CD14-positive monocyte (primary cell): Measurements from ENCODE around the gene MACF1. TPM values are rescaled to one million over a fixed set of nuclear protein-coding genes. Genes with fewer than 3 reads are reported as not detected.

Experiments used
- DNase-seq, 3 donors: peaks; one replicate each; pipeline ENCODE4 v3.0.0-alpha.2; 2011 to 2022
- H2AFZ ChIP-seq: 2 replicates; pipeline ENCODE4 v1.6.0; 2012; ENCODE audit warnings: mild to moderate bottlenecking, low read depth, low read length, inconsistent platforms; ENCODE audit not compliant: insufficient read depth, poor library complexity, severe bottlenecking
- H3K27ac ChIP-seq, 2 donors: 1 replicate in 1 of 2; 2 replicates in 1 of 2; pipeline ENCODE4 v1.5.1; 2012 to 2013; ENCODE audit warnings: low read length in 2 of 2, control low read depth in 1 of 2, inconsistent platforms in 1 of 2, low read depth in 1 of 2, mild to moderate bottlenecking in 1 of 2
- H3K27me3 ChIP-seq, 2 donors: one replicate each; pipeline versions ENCODE4 v1.6.0 to v1.6.1; 2011 to 2013; ENCODE audit warnings: low read length in 2 of 2; ENCODE audit not compliant: control insufficient read depth in 2 of 2, insufficient read depth in 2 of 2
- H3K36me3 ChIP-seq, 2 donors: replicated peaks in 1 of 2; 1 replicate in 1 of 2; 2 replicates in 1 of 2; pipeline versions ENCODE4 v1.5.1 to v1.6.1; 2012 to 2013; ENCODE audit warnings: low read length in 2 of 2, control low read depth in 1 of 2, inconsistent platforms in 1 of 2, mild to moderate bottlenecking in 1 of 2; ENCODE audit not compliant: insufficient read depth in 2 of 2, control insufficient read depth in 1 of 2
- H3K4me1 ChIP-seq, 2 donors: 1 replicate in 1 of 2; 2 replicates in 1 of 2; pipeline versions ENCODE4 v1.5.1 to v1.6.1; 2012 to 2013; ENCODE audit warnings: low read length in 2 of 2, control low read depth in 1 of 2, inconsistent platforms in 1 of 2, mild to moderate bottlenecking in 1 of 2, moderate library complexity in 1 of 2; ENCODE audit not compliant: insufficient read depth in 2 of 2, control insufficient read depth in 1 of 2
- H3K4me2 ChIP-seq: replicated peaks from 2 replicates; pipeline ENCODE3; 2012; ENCODE audit warnings: low read length, moderate library complexity, mild to moderate bottlenecking; ENCODE audit not compliant: poor library complexity, severe bottlenecking; ENCODE audit errors: extremely low read depth
- H3K4me3 ChIP-seq, 3 experiments: fragments of 200-600 bp in 1 of 3; sonication (generic) in 1 of 3; replicated peaks in 1 of 3; 1 replicate in 2 of 3; 2 replicates in 1 of 3; pipeline ENCODE4 v1.5.1; 2011 to 2013; ENCODE audit warnings: low read length in 3 of 3, mild to moderate bottlenecking in 3 of 3, control low read depth in 2 of 3, low read depth in 2 of 3, inconsistent platforms in 1 of 3, moderate library complexity in 1 of 3
- H3K79me2 ChIP-seq: 2 replicates; pipeline ENCODE4 v1.6.0; 2012; ENCODE audit warnings: mild to moderate bottlenecking, control low read depth, inconsistent platforms, low read length, moderate library complexity; ENCODE audit not compliant: insufficient read depth
- H3K9ac ChIP-seq: 2 replicates; pipeline ENCODE4 v1.6.0; 2017; ENCODE audit warnings: low read length, mild to moderate bottlenecking; ENCODE audit not compliant: insufficient read depth, poor library complexity, severe bottlenecking
- H3K9me3 ChIP-seq, 2 donors: replicated peaks in 1 of 2; 1 replicate in 1 of 2; 2 replicates in 1 of 2; pipeline versions ENCODE4 v1.5.1 to v1.6.1; 2012 to 2013; ENCODE audit warnings: low read length in 2 of 2, control low read depth in 1 of 2; ENCODE audit not compliant: control insufficient read depth in 1 of 2, insufficient read depth in 1 of 2
- H4K20me1 ChIP-seq: 2 replicates; pipeline ENCODE4 v1.6.0; 2012; ENCODE audit warnings: mild to moderate bottlenecking, low read length, control low read depth, moderate library complexity; ENCODE audit not compliant: insufficient read depth
- H3K27ac Mint-ChIP-seq, 7 donors: one replicate each; pipeline ENCODE4 v1.8.0; 2020; ENCODE audit warnings: mild to moderate bottlenecking in 7 of 7, mixed read lengths in 7 of 7, moderate library complexity in 6 of 7, inconsistent platforms in 2 of 7
- H3K27me3 Mint-ChIP-seq, 3 donors: one replicate each; pipeline ENCODE4 v1.8.0; 2021 to 2022; ENCODE audit warnings: low read depth in 3 of 3, mild to moderate bottlenecking in 3 of 3, mixed read lengths in 3 of 3, moderate library complexity in 3 of 3, inconsistent platforms in 1 of 3
- H3K36me3 Mint-ChIP-seq, 2 donors: one replicate each; pipeline ENCODE4 v1.8.0; 2020; ENCODE audit warnings: mixed read lengths in 2 of 2, inconsistent platforms in 1 of 2, mild to moderate bottlenecking in 1 of 2
- H3K4me1 Mint-ChIP-seq: one replicate; pipeline ENCODE4 v1.8.0; 2020; ENCODE audit warnings: mild to moderate bottlenecking, mixed read lengths
- H3K4me3 Mint-ChIP-seq, 2 donors: one replicate each; pipeline ENCODE4 v1.8.0; 2020; ENCODE audit warnings: mild to moderate bottlenecking in 2 of 2, mixed read lengths in 2 of 2, moderate library complexity in 1 of 2
- H3K9me3 Mint-ChIP-seq, 7 donors: one replicate each; pipeline ENCODE4 v1.8.0; 2020 to 2022; ENCODE audit warnings: mixed read lengths in 7 of 7, mild to moderate bottlenecking in 6 of 7, moderate library complexity in 6 of 7, inconsistent platforms in 2 of 7
- WGBS: methylation state at CpG from one replicate; pipeline ENCODE4 v1.1.5; 2013; ENCODE audit warnings: missing lambda C conversion rate; ENCODE audit not compliant: insufficient coverage; 5-methylcytosine and 5-hydroxymethylcytosine counted together
- intact Hi-C, 2 donors: fragments of 100-400 bp; cut with micrococcal nuclease; formaldehyde crosslinking; loops; one replicate each; pipeline versions ENCODE4 v1.15.0 to v1.15.1; 2023
- polyA plus RNA-seq, 3 donors: library from polyadenylated mRNA; depleted of rRNA in 1 of 3; unstranded in 2 of 3; stranded (reverse) in 1 of 3; fragments of 300-500 nt in 2 of 3; fragments of >200 nt in 1 of 3; fragmentation: Illumina TruSeq in 2 of 3; gene quantifications; 1 replicate in 2 of 3; 2 replicates in 1 of 3; pipeline ENCODE4 v1.2.3, GENCODE V29; 2012 to 2021
- TF ChIP-seq, protein P1 (sequence below): fragments of 200-600 bp; IDR thresholded peaks from one replicate; pipeline ENCODE4 v1.8.0; 2022; ENCODE audit warnings: antibody characterized with exemption, mild to moderate bottlenecking

The MACF1 gene
- polyA plus RNA-seq, 3 donors = 3.4 to 36.8 (median 4.5) TPM

DNA sequence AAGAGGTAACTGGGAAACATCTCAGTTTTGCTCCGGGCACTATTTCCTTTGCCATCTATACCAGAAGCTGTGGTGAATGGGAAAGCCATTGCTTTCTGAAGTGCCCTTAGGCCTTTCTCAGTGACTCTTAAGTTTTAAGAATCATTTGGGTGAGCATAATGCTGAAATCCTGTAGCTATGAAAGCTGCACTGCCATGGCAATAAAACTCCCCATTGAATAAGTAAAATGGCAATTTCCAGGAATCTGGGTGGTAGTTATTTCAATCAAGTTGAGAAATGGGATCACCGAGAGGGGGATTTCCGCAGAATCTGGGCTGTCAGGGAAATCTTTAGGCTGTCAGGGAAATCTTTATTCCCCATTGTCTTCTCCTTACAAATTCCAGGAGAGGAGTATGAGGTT lies 26.8 kb upstream of the MACF1 start:
- Mint-ChIP-seq H3K36me3 (no peaks in the 10 kb centered on the region), H3K4me1 (peaks cover 4% of the 10 kb centered on the region), H3K9me3 (no peaks in the 10 kb centered on the region), H3K4me3 (no peak overlapping the region), H3K27me3 (no peaks in the 10 kb centered on the region), H3K27ac (no peak overlapping the region)
- H3K4me2 ChIP-seq = no peak overlapping the region
- no peaks in the 10 kb centered on the region for H3K9me3 ChIP-seq
- no CpG with 5 or more reads among the region's 3 CpGs for WGBS
- no peak overlapping the region for H3K4me3 ChIP-seq
- intact Hi-C loops = loop anchor here in 1 of 2 donors (5.0 kb wide), 1 partner anchor 80 kb away; no protein-coding TSS in a partner anchor
- no peaks in the 10 kb centered on the region for H3K36me3 ChIP-seq
- no peak for DNase-seq
- H3K27ac ChIP-seq = no peak overlapping the region
- H2AFZ ChIP-seq = no peak overlapping the region
- H3K9ac ChIP-seq = no peak overlapping the region
- TF ChIP-seq, protein P1, sequence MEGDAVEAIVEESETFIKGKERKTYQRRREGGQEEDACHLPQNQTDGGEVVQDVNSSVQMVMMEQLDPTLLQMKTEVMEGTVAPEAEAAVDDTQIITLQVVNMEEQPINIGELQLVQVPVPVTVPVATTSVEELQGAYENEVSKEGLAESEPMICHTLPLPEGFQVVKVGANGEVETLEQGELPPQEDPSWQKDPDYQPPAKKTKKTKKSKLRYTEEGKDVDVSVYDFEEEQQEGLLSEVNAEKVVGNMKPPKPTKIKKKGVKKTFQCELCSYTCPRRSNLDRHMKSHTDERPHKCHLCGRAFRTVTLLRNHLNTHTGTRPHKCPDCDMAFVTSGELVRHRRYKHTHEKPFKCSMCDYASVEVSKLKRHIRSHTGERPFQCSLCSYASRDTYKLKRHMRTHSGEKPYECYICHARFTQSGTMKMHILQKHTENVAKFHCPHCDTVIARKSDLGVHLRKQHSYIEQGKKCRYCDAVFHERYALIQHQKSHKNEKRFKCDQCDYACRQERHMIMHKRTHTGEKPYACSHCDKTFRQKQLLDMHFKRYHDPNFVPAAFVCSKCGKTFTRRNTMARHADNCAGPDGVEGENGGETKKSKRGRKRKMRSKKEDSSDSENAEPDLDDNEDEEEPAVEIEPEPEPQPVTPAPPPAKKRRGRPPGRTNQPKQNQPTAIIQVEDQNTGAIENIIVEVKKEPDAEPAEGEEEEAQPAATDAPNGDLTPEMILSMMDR = no peak
- H4K20me1 ChIP-seq = peaks cover 7% of the 10 kb centered on the region
- no peaks in the 10 kb centered on the region for H3K79me2 ChIP-seq
- no peaks in the 10 kb centered on the region for H3K4me1 ChIP-seq
- no peaks in the 10 kb centered on the region for H3K27me3 ChIP-seq

DNA sequence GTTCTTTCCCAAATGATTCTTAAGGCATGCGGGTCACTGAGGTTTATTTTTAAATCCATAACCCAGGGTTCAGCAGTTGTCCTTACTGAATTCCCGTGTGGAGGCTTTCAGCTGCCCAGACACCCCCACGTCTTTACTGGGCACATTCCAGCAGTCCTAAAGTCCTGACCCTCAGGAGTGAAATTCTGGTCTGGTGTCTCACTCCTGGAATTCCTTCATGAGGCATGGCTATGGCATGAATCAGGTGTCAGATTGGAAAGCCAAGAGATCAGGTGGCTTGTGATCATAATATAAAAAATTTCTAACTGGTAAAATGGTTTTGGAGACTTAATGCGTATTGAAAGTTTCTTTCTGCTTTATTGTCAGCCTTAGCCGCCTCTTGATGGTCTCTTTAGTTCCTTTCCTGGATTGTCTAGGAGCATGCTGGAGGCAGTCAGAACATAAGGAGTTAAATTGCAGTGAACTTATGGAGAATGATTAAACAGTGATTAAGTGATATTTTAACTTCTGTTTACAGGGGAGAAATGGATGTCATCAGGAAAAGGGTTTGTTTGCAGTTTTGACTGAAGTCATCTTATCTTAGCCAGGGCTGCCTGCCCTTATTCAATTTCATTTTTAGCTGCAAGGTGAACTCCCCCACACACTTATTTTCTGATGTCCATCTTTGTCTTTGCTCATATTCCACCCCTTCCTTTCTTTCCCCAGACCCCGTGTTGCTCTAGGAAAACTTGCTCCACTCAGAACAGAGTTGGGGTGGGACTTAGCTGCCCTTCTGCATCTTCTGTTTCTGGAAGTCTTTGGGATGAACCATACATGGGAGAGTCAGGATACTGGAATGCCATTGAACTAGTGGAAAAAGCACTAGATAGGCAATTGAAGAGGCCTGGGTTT lies 25.7 kb upstream of the MACF1 start:
- Histone ChIP-seq H3K9ac (no peak overlapping the region), H3K36me3 (no peaks in the 10 kb centered on the region), H3K4me2 (no peak overlapping the region), H3K9me3 (no peaks in the 10 kb centered on the region), H4K20me1 (peaks cover 11% of the 10 kb centered on the region), H3K79me2 (no peaks in the 10 kb centered on the region), H3K4me1 (peaks cover 0 to 5% of the 10 kb centered on the region in 2 donors), H3K4me3 (no peak overlapping the region), H2AFZ (no peak overlapping the region), H3K27me3 (no peaks in the 10 kb centered on the region), H3K27ac (no peak overlapping the region)
- no peak for DNase-seq
- H3K9me3 Mint-ChIP-seq = no peaks in the 10 kb centered on the region
- H3K36me3 Mint-ChIP-seq = no peaks in the 10 kb centered on the region
- WGBS = 95% methylated on average over 6 of the region's 6 CpGs
- H3K27ac Mint-ChIP-seq = no peak overlapping the region
- no peak overlapping the region for H3K4me3 Mint-ChIP-seq
- H3K4me1 Mint-ChIP-seq = peaks cover 9% of the 10 kb centered on the region
- intact Hi-C loops = loop anchor here in 1 of 2 donors (5.0 kb wide), 1 partner anchor 81 kb away; no protein-coding TSS in a partner anchor
- TF ChIP-seq, protein P1 = no peak
- no peaks in the 10 kb centered on the region for H3K27me3 Mint-ChIP-seq
